HEK293 (cell line): ENCODE results near the gene CCDC116.
A peak's percentile ranks its signal among the peaks of the same experiment; 100 is the strongest.

ENCODE experiments used
- GFI1B ChIP-seq: fragments of 450-650 bp; formaldehyde crosslinking; IDR thresholded peaks from 2 replicates; pipeline ENCODE4 v1.5.1; 2016; ENCODE audit warnings: missing biosample characterization, missing genetic modification characterization
- GLIS1 ChIP-seq: fragments of 450-650 bp; formaldehyde crosslinking; IDR thresholded peaks from 2 replicates; pipeline ENCODE4 v1.5.1; 2016; ENCODE audit warnings: missing biosample characterization, missing genetic modification characterization
- HOXC10 ChIP-seq: sonication (generic); formaldehyde crosslinking; IDR thresholded peaks from 2 replicates; pipeline ENCODE4 v1.8.1; 2023; ENCODE audit warnings: mild to moderate bottlenecking, missing genetic modification reagents
- HOXD13 ChIP-seq: sonication (generic); formaldehyde crosslinking; IDR thresholded peaks from 2 replicates; pipeline ENCODE4 v1.8.0; 2022; ENCODE audit warnings: missing genetic modification reagents, borderline replicate concordance
- REPIN1 ChIP-seq: fragments of 450-650 bp; formaldehyde crosslinking; IDR thresholded peaks from 2 replicates; pipeline ENCODE4 v1.5.1; 2017; ENCODE audit warnings: missing biosample characterization, missing genetic modification characterization, low read depth
- SCRT2 ChIP-seq: fragments of 450-650 bp; formaldehyde crosslinking; IDR thresholded peaks from 2 replicates; pipeline ENCODE4 v1.5.1; 2016; ENCODE audit warnings: missing biosample characterization, missing genetic modification characterization
- WT1 ChIP-seq: fragments of 450-650 bp; formaldehyde crosslinking; IDR thresholded peaks from 2 replicates; pipeline ENCODE4 v1.5.1; 2016; ENCODE audit warnings: missing biosample characterization, missing genetic modification characterization
- YY2 ChIP-seq: fragments of 450-650 bp; formaldehyde crosslinking; IDR thresholded peaks from 2 replicates; pipeline ENCODE4 v1.5.1; 2016; ENCODE audit warnings: missing biosample characterization, missing genetic modification characterization
- ZBTB1 ChIP-seq: fragments of 450-650 bp; formaldehyde crosslinking; IDR thresholded peaks from 2 replicates; pipeline ENCODE4 v1.5.1; 2016; ENCODE audit warnings: missing biosample characterization, missing genetic modification characterization
- ZBTB20 ChIP-seq: fragments of 450-650 bp; formaldehyde crosslinking; IDR thresholded peaks from 2 replicates; pipeline ENCODE4 v1.5.1; 2016; ENCODE audit warnings: missing biosample characterization, missing genetic modification characterization
- ZBTB7A ChIP-seq: fragments of 450-650 bp; formaldehyde crosslinking; IDR thresholded peaks from 2 replicates; pipeline ENCODE4 v1.5.1; 2016; ENCODE audit warnings: low read depth, missing biosample characterization, missing genetic modification characterization
- ZIC2 ChIP-seq: fragments of 450-650 bp; formaldehyde crosslinking; IDR thresholded peaks from 2 replicates; pipeline ENCODE4 v1.5.1; 2016; ENCODE audit warnings: missing biosample characterization, missing genetic modification characterization
- ZNF133 ChIP-seq: fragments of 450-650 bp; formaldehyde crosslinking; IDR thresholded peaks from 2 replicates; pipeline ENCODE4 v1.5.1; 2016; ENCODE audit warnings: missing biosample characterization, missing genetic modification characterization
- ZNF140 ChIP-seq: fragments of 450-650 bp; formaldehyde crosslinking; IDR thresholded peaks from 2 replicates; pipeline ENCODE4 v1.5.1; 2016; ENCODE audit warnings: missing biosample characterization, missing genetic modification characterization
- ZNF155 ChIP-seq: fragments of 450-650 bp; formaldehyde crosslinking; IDR thresholded peaks from 2 replicates; pipeline ENCODE4 v1.5.1; 2016; ENCODE audit warnings: missing biosample characterization, missing genetic modification characterization
- ZNF2 ChIP-seq: fragments of 450-650 bp; formaldehyde crosslinking; IDR thresholded peaks from 2 replicates; pipeline ENCODE4 v1.5.1; 2016; ENCODE audit warnings: missing biosample characterization, missing genetic modification characterization
- ZNF239 ChIP-seq: fragments of 450-650 bp; formaldehyde crosslinking; IDR thresholded peaks from 2 replicates; pipeline ENCODE4 v1.5.1; 2016; ENCODE audit warnings: missing biosample characterization, missing genetic modification characterization
- ZNF24 ChIP-seq: fragments of 450-650 bp; formaldehyde crosslinking; IDR thresholded peaks from 2 replicates; pipeline ENCODE4 v1.5.1; 2016; ENCODE audit warnings: missing biosample characterization, missing genetic modification characterization
- ZNF292 ChIP-seq: fragments of 450-650 bp; formaldehyde crosslinking; IDR thresholded peaks from 2 replicates; pipeline ENCODE4 v1.5.1; 2016; ENCODE audit warnings: low read depth, missing biosample characterization, missing genetic modification characterization, borderline replicate concordance
- ZNF335 ChIP-seq: fragments of 450-650 bp; formaldehyde crosslinking; conservative IDR thresholded peaks from 2 replicates; pipeline ENCODE4 v1.5.1; 2016; ENCODE audit warnings: missing biosample characterization, missing genetic modification characterization
- ZNF350 ChIP-seq: fragments of 450-650 bp; formaldehyde crosslinking; IDR thresholded peaks from 2 replicates; pipeline ENCODE4 v1.5.0; 2017; ENCODE audit warnings: missing biosample characterization, mild to moderate bottlenecking, missing genetic modification characterization
- ZNF560 ChIP-seq: fragments of 450-650 bp; formaldehyde crosslinking; IDR thresholded peaks from 2 replicates; pipeline ENCODE4 v1.5.1; 2017; ENCODE audit warnings: missing biosample characterization, missing genetic modification characterization, borderline replicate concordance
- ZNF571 ChIP-seq: fragments of 450-650 bp; formaldehyde crosslinking; IDR thresholded peaks from 2 replicates; pipeline ENCODE4 v1.5.0; 2017; ENCODE audit warnings: missing biosample characterization, missing genetic modification characterization
- ZNF580 ChIP-seq: fragments of 450-650 bp; formaldehyde crosslinking; IDR thresholded peaks from 2 replicates; pipeline ENCODE4 v1.5.1; 2016; ENCODE audit warnings: missing biosample characterization, missing genetic modification characterization
- ZNF658 ChIP-seq: fragments of 450-650 bp; formaldehyde crosslinking; IDR thresholded peaks from 2 replicates; pipeline ENCODE4; 2016; ENCODE audit warnings: missing biosample characterization, missing genetic modification characterization
- ZNF791 ChIP-seq: fragments of 450-650 bp; formaldehyde crosslinking; IDR thresholded peaks from 2 replicates; pipeline ENCODE4 v1.5.1; 2016; ENCODE audit warnings: missing biosample characterization, missing genetic modification characterization
- ZNF837 ChIP-seq: fragments of 450-650 bp; formaldehyde crosslinking; IDR thresholded peaks from 2 replicates; pipeline ENCODE4 v1.5.1; 2016; ENCODE audit warnings: missing biosample characterization, missing genetic modification characterization
- TF ChIP-seq, protein P1 (sequence below): fragments of 450-650 bp; formaldehyde crosslinking; IDR thresholded peaks from 2 replicates; pipeline ENCODE4 v1.5.1; 2017; ENCODE audit warnings: missing biosample characterization, missing genetic modification characterization
- TF ChIP-seq, protein P2 (sequence below): fragments of 450-650 bp; formaldehyde crosslinking; IDR thresholded peaks from 2 replicates; pipeline ENCODE4 v1.5.1; 2017; ENCODE audit warnings: missing biosample characterization, missing genetic modification characterization
- TF ChIP-seq, protein P3 (sequence below): fragments of 450-650 bp; formaldehyde crosslinking; IDR thresholded peaks from 2 replicates; pipeline ENCODE4 v1.5.1; 2016; ENCODE audit warnings: missing biosample characterization, missing genetic modification characterization
- TF ChIP-seq, protein P4 (sequence below): fragments of 450-650 bp; formaldehyde crosslinking; IDR thresholded peaks from 2 replicates; pipeline ENCODE4 v1.5.1; 2017; ENCODE audit warnings: missing biosample characterization, mild to moderate bottlenecking, missing genetic modification characterization, moderate library complexity
- TF ChIP-seq, protein P5 (sequence below): fragments of 450-650 bp; formaldehyde crosslinking; IDR thresholded peaks from 2 replicates; pipeline ENCODE4 v1.5.1; 2016; ENCODE audit warnings: missing biosample characterization, missing genetic modification characterization, borderline replicate concordance

Gene CCDC116

GRCh38 chr22:21652010-21652546 is 19.5 kb downstream of the CCDC116 start (continued):
- TF ChIP-seq, protein P1, sequence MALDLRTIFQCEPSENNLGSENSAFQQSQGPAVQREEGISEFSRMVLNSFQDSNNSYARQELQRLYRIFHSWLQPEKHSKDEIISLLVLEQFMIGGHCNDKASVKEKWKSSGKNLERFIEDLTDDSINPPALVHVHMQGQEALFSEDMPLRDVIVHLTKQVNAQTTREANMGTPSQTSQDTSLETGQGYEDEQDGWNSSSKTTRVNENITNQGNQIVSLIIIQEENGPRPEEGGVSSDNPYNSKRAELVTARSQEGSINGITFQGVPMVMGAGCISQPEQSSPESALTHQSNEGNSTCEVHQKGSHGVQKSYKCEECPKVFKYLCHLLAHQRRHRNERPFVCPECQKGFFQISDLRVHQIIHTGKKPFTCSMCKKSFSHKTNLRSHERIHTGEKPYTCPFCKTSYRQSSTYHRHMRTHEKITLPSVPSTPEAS (tag by site-specific recombination): no peak
- TF ChIP-seq ZNF658 (tag by site-specific recombination) (no peak), ZBTB20 (tag by site-specific recombination) (peak; percentile 88), SCRT2 (tag by site-specific recombination) (no peak), ZNF560 (tag by site-specific recombination) (no peak), HOXD13 (no peak), ZNF133 (tag by site-specific recombination) (no peak), ZNF292 (tag by site-specific recombination) (no peak), ZNF571 (tag by site-specific recombination) (no peak), HOXC10 (CRISPR knock-in tag) (no peak), ZNF140 (tag by site-specific recombination) (no peak), ZNF350 (tag by site-specific recombination) (no peak), WT1 (no peak), YY2 (peak; percentile 72), ZNF2 (tag by site-specific recombination) (0 out of 2 replicates have a peak, but pooled peaks have one; percentile 47), REPIN1 (tag by site-specific recombination) (no peak), ZBTB7A (tag by site-specific recombination) (peak; percentile 90), ZNF155 (tag by site-specific recombination) (no peak), ZBTB1 (no peak), GFI1B (tag by site-specific recombination) (no peak), ZNF335 (tag by site-specific recombination) (peak; percentile 80), ZNF24 (tag by site-specific recombination) (no peak), ZNF239 (no peak), ZNF837 (no peak), GLIS1 (tag by site-specific recombination) (no peak), ZNF791 (tag by site-specific recombination) (no peak), ZIC2 (tag by site-specific recombination) (no peak), ZNF580 (tag by site-specific recombination) (no peak)
- TF ChIP-seq, protein P2, sequence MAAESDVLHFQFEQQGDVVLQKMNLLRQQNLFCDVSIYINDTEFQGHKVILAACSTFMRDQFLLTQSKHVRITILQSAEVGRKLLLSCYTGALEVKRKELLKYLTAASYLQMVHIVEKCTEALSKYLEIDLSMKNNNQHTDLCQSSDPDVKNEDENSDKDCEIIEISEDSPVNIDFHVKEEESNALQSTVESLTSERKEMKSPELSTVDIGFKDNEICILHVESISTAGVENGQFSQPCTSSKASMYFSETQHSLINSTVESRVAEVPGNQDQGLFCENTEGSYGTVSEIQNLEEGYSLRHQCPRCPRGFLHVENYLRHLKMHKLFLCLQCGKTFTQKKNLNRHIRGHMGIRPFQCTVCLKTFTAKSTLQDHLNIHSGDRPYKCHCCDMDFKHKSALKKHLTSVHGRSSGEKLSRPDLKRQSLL (tag by site-specific recombination): 0 out of 2 replicates have a peak, but pooled peaks have one; percentile 17
- TF ChIP-seq, protein P3, sequence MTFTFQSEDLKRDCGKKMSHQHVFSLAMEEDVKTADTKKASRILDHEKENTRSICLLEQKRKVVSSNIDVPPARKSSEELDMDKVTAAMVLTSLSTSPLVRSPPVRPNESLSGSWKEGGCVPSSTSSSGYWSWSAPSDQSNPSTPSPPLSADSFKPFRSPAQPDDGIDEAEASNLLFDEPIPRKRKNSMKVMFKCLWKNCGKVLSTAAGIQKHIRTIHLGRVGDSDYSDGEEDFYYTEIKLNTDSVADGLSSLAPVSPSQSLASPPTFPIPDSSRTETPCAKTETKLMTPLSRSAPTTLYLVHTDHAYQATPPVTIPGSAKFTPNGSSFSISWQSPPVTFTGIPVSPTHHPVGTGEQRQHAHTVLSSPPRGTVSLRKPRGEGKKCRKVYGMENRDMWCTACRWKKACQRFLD (tag by site-specific recombination): no peak
- TF ChIP-seq, protein P4, sequence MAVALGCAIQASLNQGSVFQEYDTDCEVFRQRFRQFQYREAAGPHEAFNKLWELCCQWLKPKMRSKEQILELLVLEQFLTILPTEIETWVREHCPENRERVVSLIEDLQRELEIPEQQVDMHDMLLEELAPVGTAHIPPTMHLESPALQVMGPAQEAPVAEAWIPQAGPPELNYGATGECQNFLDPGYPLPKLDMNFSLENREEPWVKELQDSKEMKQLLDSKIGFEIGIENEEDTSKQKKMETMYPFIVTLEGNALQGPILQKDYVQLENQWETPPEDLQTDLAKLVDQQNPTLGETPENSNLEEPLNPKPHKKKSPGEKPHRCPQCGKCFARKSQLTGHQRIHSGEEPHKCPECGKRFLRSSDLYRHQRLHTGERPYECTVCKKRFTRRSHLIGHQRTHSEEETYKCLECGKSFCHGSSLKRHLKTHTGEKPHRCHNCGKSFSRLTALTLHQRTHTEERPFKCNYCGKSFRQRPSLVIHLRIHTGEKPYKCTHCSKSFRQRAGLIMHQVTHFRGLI: no peak
- TF ChIP-seq, protein P5, sequence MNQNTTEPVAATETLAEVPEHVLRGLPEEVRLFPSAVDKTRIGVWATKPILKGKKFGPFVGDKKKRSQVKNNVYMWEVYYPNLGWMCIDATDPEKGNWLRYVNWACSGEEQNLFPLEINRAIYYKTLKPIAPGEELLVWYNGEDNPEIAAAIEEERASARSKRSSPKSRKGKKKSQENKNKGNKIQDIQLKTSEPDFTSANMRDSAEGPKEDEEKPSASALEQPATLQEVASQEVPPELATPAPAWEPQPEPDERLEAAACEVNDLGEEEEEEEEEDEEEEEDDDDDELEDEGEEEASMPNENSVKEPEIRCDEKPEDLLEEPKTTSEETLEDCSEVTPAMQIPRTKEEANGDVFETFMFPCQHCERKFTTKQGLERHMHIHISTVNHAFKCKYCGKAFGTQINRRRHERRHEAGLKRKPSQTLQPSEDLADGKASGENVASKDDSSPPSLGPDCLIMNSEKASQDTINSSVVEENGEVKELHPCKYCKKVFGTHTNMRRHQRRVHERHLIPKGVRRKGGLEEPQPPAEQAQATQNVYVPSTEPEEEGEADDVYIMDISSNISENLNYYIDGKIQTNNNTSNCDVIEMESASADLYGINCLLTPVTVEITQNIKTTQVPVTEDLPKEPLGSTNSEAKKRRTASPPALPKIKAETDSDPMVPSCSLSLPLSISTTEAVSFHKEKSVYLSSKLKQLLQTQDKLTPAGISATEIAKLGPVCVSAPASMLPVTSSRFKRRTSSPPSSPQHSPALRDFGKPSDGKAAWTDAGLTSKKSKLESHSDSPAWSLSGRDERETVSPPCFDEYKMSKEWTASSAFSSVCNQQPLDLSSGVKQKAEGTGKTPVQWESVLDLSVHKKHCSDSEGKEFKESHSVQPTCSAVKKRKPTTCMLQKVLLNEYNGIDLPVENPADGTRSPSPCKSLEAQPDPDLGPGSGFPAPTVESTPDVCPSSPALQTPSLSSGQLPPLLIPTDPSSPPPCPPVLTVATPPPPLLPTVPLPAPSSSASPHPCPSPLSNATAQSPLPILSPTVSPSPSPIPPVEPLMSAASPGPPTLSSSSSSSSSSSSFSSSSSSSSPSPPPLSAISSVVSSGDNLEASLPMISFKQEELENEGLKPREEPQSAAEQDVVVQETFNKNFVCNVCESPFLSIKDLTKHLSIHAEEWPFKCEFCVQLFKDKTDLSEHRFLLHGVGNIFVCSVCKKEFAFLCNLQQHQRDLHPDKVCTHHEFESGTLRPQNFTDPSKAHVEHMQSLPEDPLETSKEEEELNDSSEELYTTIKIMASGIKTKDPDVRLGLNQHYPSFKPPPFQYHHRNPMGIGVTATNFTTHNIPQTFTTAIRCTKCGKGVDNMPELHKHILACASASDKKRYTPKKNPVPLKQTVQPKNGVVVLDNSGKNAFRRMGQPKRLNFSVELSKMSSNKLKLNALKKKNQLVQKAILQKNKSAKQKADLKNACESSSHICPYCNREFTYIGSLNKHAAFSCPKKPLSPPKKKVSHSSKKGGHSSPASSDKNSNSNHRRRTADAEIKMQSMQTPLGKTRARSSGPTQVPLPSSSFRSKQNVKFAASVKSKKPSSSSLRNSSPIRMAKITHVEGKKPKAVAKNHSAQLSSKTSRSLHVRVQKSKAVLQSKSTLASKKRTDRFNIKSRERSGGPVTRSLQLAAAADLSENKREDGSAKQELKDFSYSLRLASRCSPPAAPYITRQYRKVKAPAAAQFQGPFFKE (tag by site-specific recombination): no peak
